Measurements from ENCODE around the gene CEP63. TPM values are rescaled to one million over a fixed set of nuclear protein-coding genes. Genes with fewer than 3 reads are reported as not detected.
A peak's percentile ranks its signal among the peaks of the same experiment; 100 is the strongest.

CEP63 gene
- polyA plus RNA-seq, 2 donors, result 10.1 to 11.7 TPM

GRCh38 chr3:134477002-134477401 is 8.9 kb upstream of the CEP63 start:
- Histone ChIP-seq H3K4me1 (ENCODE audit: control insufficient read depth in 2 of 2, insufficient read depth in 2 of 2, low read length in 1 of 2) (peaks cover 5 to 7% of the 10 kb centered on the region in 2 donors), H3K27ac (ENCODE audit: low read depth in 2 of 2, low read length in 1 of 2) (peak overlapping the region; percentile 53 to 79), H3K36me3 (ENCODE audit: control insufficient read depth in 2 of 2, insufficient read depth in 2 of 2, low read length in 1 of 2) (peaks cover 0 to 6% of the 10 kb centered on the region in 2 donors)

GRCh38 chr3:134477938-134478337 is 7.9 kb upstream of the CEP63 start:
- WGBS, 2 donors, result 72 to 83% methylated on average over 2 of the region's 2 CpGs

More at GRCh38 chr3:134477002-134477401, 8.9 kb upstream of the CEP63 start:
- 51 to 64% methylated on average over 6 of the region's 6 CpGs for WGBS, 2 donors
- Histone ChIP-seq H3K4me3 (ENCODE audit: low read depth in 1 of 2, low read length in 2 of 2) (no peak overlapping the region), H3K9me3 (ENCODE audit: control insufficient read depth in 2 of 2, insufficient read depth in 1 of 2, low read depth in 1 of 2, low read length in 1 of 2) (no peaks in the 10 kb centered on the region), H3K27me3 (ENCODE audit: control insufficient read depth in 1 of 2, insufficient read depth in 2 of 2, low read length in 2 of 2) (no peaks in the 10 kb centered on the region)

GRCh38 chr3:134480546-134480945 is 5.3 kb upstream of the CEP63 start:
- Histone ChIP-seq H3K4me1 (ENCODE audit: control insufficient read depth in 2 of 2, insufficient read depth in 2 of 2, low read length in 1 of 2) (peaks cover 3 to 7% of the 10 kb centered on the region in 2 donors), H3K36me3 (ENCODE audit: control insufficient read depth in 2 of 2, insufficient read depth in 2 of 2, low read length in 1 of 2) (peaks cover 0 to 6% of the 10 kb centered on the region in 2 donors), H3K27me3 (ENCODE audit: control insufficient read depth in 1 of 2, insufficient read depth in 2 of 2, low read length in 2 of 2) (no peaks in the 10 kb centered on the region), H3K4me3 (ENCODE audit: low read depth in 1 of 2, low read length in 2 of 2) (no peak overlapping the region), H3K27ac (ENCODE audit: low read depth in 2 of 2, low read length in 1 of 2) (no peak overlapping the region), H3K9me3 (ENCODE audit: control insufficient read depth in 2 of 2, insufficient read depth in 1 of 2, low read depth in 1 of 2, low read length in 1 of 2) (no peaks in the 10 kb centered on the region)
- WGBS, 2 donors, result 88% methylated on average over 3 of the region's 3 CpGs

More at GRCh38 chr3:134477938-134478337, 7.9 kb upstream of the CEP63 start:
- no peaks in the 10 kb centered on the region for H3K27me3 ChIP-seq (ENCODE audit: control insufficient read depth in 1 of 2, insufficient read depth in 2 of 2, low read length in 2 of 2)
- H3K4me1 ChIP-seq (ENCODE audit: control insufficient read depth in 2 of 2, insufficient read depth in 2 of 2, low read length in 1 of 2), result peaks cover 5 to 7% of the 10 kb centered on the region in 2 donors
- H3K36me3 ChIP-seq (ENCODE audit: control insufficient read depth in 2 of 2, insufficient read depth in 2 of 2, low read length in 1 of 2), result peaks cover 0 to 6% of the 10 kb centered on the region in 2 donors
- H3K4me3 ChIP-seq (ENCODE audit: low read depth in 1 of 2, low read length in 2 of 2), result no peak overlapping the region
- no peaks in the 10 kb centered on the region for H3K9me3 ChIP-seq (ENCODE audit: control insufficient read depth in 2 of 2, insufficient read depth in 1 of 2, low read depth in 1 of 2, low read length in 1 of 2)
- no peak overlapping the region for H3K27ac ChIP-seq (ENCODE audit: low read depth in 2 of 2, low read length in 1 of 2)

GRCh38 chr3:134481166-134481565 is 4.7 kb upstream of the CEP63 start:
- 76 to 88% methylated on average over 1 of the region's 1 CpG for WGBS, 2 donors
- Histone ChIP-seq H3K4me1 (ENCODE audit: control insufficient read depth in 2 of 2, insufficient read depth in 2 of 2, low read length in 1 of 2) (peaks cover 0 to 5% of the 10 kb centered on the region in 2 donors), H3K36me3 (ENCODE audit: control insufficient read depth in 2 of 2, insufficient read depth in 2 of 2, low read length in 1 of 2) (peaks cover 0 to 6% of the 10 kb centered on the region in 2 donors)

GRCh38 chr3:134482622-134483021 is 3.2 kb upstream of the CEP63 start:
- Histone ChIP-seq H3K4me3 (ENCODE audit: low read depth in 1 of 2, low read length in 2 of 2) (no peak overlapping the region), H3K9me3 (ENCODE audit: control insufficient read depth in 2 of 2, insufficient read depth in 1 of 2, low read depth in 1 of 2, low read length in 1 of 2) (no peaks in the 10 kb centered on the region), H3K27ac (ENCODE audit: low read depth in 2 of 2, low read length in 1 of 2) (no peak overlapping the region), H3K27me3 (ENCODE audit: control insufficient read depth in 1 of 2, insufficient read depth in 2 of 2, low read length in 2 of 2) (no peaks in the 10 kb centered on the region), H3K36me3 (ENCODE audit: control insufficient read depth in 2 of 2, insufficient read depth in 2 of 2, low read length in 1 of 2) (peaks cover 0 to 6% of the 10 kb centered on the region in 2 donors), H3K4me1 (ENCODE audit: control insufficient read depth in 2 of 2, insufficient read depth in 2 of 2, low read length in 1 of 2) (no peaks in the 10 kb centered on the region)
- 82 to 84% methylated on average over 3 of the region's 3 CpGs for WGBS, 2 donors

More at GRCh38 chr3:134481166-134481565, 4.7 kb upstream of the CEP63 start:
- Histone ChIP-seq H3K27me3 (ENCODE audit: control insufficient read depth in 1 of 2, insufficient read depth in 2 of 2, low read length in 2 of 2) (no peaks in the 10 kb centered on the region), H3K27ac (ENCODE audit: low read depth in 2 of 2, low read length in 1 of 2) (no peak overlapping the region), H3K9me3 (ENCODE audit: control insufficient read depth in 2 of 2, insufficient read depth in 1 of 2, low read depth in 1 of 2, low read length in 1 of 2) (no peaks in the 10 kb centered on the region), H3K4me3 (ENCODE audit: low read depth in 1 of 2, low read length in 2 of 2) (no peak overlapping the region)

GRCh38 chr3:134483195-134483900 is 2.5 kb upstream of the CEP63 start:
- no peaks in the 10 kb centered on the region for H3K9me3 ChIP-seq (ENCODE audit: control insufficient read depth in 2 of 2, insufficient read depth in 1 of 2, low read depth in 1 of 2, low read length in 1 of 2)
- WGBS, 2 donors, result 76 to 81% methylated on average over 7 of the region's 7 CpGs
- peaks cover 0 to 6% of the 10 kb centered on the region in 2 donors for H3K36me3 ChIP-seq (ENCODE audit: control insufficient read depth in 2 of 2, insufficient read depth in 2 of 2, low read length in 1 of 2)
- H3K4me3 ChIP-seq (ENCODE audit: low read depth in 1 of 2, low read length in 2 of 2), result no peak overlapping the region
- H3K27me3 ChIP-seq (ENCODE audit: control insufficient read depth in 1 of 2, insufficient read depth in 2 of 2, low read length in 2 of 2), result no peaks in the 10 kb centered on the region
- no peaks in the 10 kb centered on the region for H3K4me1 ChIP-seq (ENCODE audit: control insufficient read depth in 2 of 2, insufficient read depth in 2 of 2, low read length in 1 of 2)
- peak overlapping the region; percentile 13 to 26 for H3K27ac ChIP-seq (ENCODE audit: low read depth in 2 of 2, low read length in 1 of 2)

GRCh38 chr3:134485075-134485717 is 661 bp upstream of the CEP63 start:
- Histone ChIP-seq H3K27me3 (ENCODE audit: control insufficient read depth in 1 of 2, insufficient read depth in 2 of 2, low read length in 2 of 2) (no peaks in the 10 kb centered on the region), H3K4me3 (ENCODE audit: low read depth in 1 of 2, low read length in 2 of 2) (peak overlapping the region; percentile 90 to 98), H3K4me1 (ENCODE audit: control insufficient read depth in 2 of 2, insufficient read depth in 2 of 2, low read length in 1 of 2) (no peaks in the 10 kb centered on the region), H3K27ac (ENCODE audit: low read depth in 2 of 2, low read length in 1 of 2) (peak overlapping the region; percentile 91 to 99), H3K9me3 (ENCODE audit: control insufficient read depth in 2 of 2, insufficient read depth in 1 of 2, low read depth in 1 of 2, low read length in 1 of 2) (no peaks in the 10 kb centered on the region), H3K36me3 (ENCODE audit: control insufficient read depth in 2 of 2, insufficient read depth in 2 of 2, low read length in 1 of 2) (peaks cover 0 to 6% of the 10 kb centered on the region in 2 donors)
- 1% methylated on average over 24 of the region's 24 CpGs for WGBS, 2 donors

GRCh38 chr3:134486577-134487041 is 752 bp downstream of the CEP63 start:
- Histone ChIP-seq H3K9me3 (ENCODE audit: control insufficient read depth in 2 of 2, insufficient read depth in 1 of 2, low read depth in 1 of 2, low read length in 1 of 2) (no peaks in the 10 kb centered on the region), H3K36me3 (ENCODE audit: control insufficient read depth in 2 of 2, insufficient read depth in 2 of 2, low read length in 1 of 2) (no peaks in the 10 kb centered on the region), H3K27me3 (ENCODE audit: control insufficient read depth in 1 of 2, insufficient read depth in 2 of 2, low read length in 2 of 2) (no peaks in the 10 kb centered on the region), H3K4me3 (ENCODE audit: low read depth in 1 of 2, low read length in 2 of 2) (peak overlapping the region; percentile 90 to 98), H3K4me1 (ENCODE audit: control insufficient read depth in 2 of 2, insufficient read depth in 2 of 2, low read length in 1 of 2) (no peaks in the 10 kb centered on the region), H3K27ac (ENCODE audit: low read depth in 2 of 2, low read length in 1 of 2) (peak overlapping the region; percentile 91 to 99)
- WGBS, 2 donors, result 0 to 1% methylated on average over 17 of the region's 17 CpGs

- H3K4me1 ChIP-seq (ENCODE audit: control insufficient read depth in 2 of 2, insufficient read depth in 2 of 2, low read length in 1 of 2), result no peaks in the 10 kb centered on the region
- no peak overlapping the region for H3K27ac ChIP-seq (ENCODE audit: low read depth in 2 of 2, low read length in 1 of 2)
These were observed 1.5 kb downstream of the CEP63 start for GRCh38 chr3:134487406-134487805.

More at GRCh38 chr3:134487406-134487805, 1.5 kb downstream of the CEP63 start:
- H3K9me3 ChIP-seq (ENCODE audit: control insufficient read depth in 2 of 2, insufficient read depth in 1 of 2, low read depth in 1 of 2, low read length in 1 of 2), result no peaks in the 10 kb centered on the region
- 48 to 50% methylated on average over 5 of the region's 5 CpGs for WGBS, 2 donors
- no peaks in the 10 kb centered on the region for H3K36me3 ChIP-seq (ENCODE audit: control insufficient read depth in 2 of 2, insufficient read depth in 2 of 2, low read length in 1 of 2)
- no peak overlapping the region for H3K4me3 ChIP-seq (ENCODE audit: low read depth in 1 of 2, low read length in 2 of 2)
- H3K27me3 ChIP-seq (ENCODE audit: control insufficient read depth in 1 of 2, insufficient read depth in 2 of 2, low read length in 2 of 2), result no peaks in the 10 kb centered on the region
